Activated CD4-positive, alpha-beta T cell treated with anti-CD3 and anti-CD28 coated beads, Interleukin-10, Interleukin-2, amounts not matched to agents 100 ng/mL and 50 ng/mL, durations not matched to agents 16 hours and 8 hours (primary cell): ENCODE data around the gene NXN.
"Not testable (repeated sequence)": the region's sequence is repeated elsewhere in the genome, so short reads cannot be mapped to it uniquely, and the experiment has no call there.

Source experiments
- DNase-seq: peaks from one replicate; pipeline ENCODE4 v3.0.0-alpha.2; 2020

The NXN gene

DNA sequence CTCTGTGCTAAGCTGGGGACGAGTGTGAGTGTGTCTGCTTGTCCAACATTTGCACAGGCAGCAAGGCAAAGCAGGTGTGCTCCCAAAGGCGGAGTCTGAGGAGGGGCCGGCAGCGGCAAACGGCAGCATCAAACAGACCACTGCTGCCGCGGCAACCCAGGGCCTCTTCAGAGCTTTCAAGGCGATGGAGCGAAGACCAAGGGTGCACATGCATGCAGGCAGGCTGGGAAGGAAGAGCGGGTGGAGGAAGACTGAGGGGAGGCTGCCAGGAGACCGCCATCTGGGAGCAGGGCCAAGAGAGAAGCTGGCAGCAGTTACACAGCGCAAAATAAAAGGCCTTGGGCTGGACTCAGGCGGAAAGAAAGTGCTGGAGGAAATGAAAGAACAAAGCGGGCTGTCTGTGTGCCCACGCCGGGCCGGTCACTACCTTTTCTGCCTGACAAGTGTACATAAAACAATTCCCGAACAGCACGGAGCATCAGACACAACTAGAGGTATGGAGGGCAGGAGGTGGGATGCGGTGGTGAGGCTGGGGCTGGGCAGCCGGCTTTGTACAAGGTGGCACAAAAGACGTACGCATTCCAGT lies 25.9 kb upstream of the NXN start:
- DNase-seq = no peak

DNA sequence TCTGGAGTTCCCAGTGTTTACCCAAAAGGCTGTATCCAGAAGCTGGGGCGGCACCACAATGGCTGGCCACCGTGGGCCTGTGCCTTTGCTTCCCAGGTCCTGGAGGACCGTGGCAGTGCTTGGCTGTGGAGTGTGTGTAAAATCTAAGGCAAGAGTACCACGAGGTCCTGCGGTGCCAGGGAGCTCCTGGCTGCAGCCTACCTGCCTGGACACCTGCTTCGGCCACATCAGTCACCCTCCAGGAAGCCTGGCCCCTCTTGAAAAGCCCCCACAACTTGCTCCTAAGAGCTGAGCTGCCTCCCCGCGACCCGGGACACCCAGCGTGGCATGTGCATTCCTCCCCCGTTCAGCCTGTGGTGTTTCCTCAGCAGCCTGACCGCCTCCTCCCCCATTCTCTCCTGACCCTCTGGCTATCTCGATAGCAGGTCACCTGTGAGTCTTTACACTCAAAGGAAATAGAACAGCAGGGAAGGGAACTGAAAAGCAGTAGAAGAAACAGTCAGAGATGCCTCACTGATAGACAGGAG lies 25.3 kb upstream of the NXN start:
- no peak for DNase-seq

DNA sequence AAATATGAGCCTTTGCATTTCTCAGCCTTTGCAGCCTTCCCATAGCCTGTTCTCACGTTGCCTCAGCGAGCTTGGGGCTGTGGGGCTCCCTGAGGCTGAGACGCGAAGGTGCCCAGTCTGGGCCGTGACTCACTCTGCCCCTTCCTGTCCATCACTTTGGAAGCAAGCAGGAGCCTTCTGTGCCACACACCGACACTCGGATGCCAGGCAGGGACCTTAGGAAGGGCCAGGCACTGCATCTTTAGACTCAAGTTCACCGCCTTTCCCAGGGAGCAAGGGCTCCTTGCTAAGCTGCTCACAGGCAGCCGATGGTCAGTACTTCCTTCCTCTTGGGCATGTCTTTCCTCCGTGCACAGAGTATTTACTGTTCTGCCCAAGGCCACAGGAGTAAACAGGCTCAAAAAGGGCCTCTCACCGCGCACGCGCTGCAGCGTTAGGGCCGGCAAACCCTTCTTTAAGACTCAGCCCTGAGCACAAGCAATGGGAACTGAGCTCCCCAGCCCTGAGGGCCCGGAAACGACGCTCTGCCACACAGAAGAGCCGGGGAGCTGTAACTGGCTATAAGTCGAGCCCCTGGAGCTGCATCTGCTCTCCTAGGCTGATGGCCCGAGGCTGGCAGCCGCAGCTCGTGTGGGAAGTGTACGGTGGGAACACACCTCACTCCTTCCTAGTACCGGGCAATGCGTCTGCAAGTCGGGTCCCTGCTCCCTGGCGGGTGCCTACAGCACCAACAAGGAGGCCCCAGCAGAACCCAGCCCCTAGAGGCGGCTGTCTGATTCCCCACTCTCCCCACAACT lies 24.6 kb upstream of the NXN start:
- DNase-seq = no peak

DNA sequence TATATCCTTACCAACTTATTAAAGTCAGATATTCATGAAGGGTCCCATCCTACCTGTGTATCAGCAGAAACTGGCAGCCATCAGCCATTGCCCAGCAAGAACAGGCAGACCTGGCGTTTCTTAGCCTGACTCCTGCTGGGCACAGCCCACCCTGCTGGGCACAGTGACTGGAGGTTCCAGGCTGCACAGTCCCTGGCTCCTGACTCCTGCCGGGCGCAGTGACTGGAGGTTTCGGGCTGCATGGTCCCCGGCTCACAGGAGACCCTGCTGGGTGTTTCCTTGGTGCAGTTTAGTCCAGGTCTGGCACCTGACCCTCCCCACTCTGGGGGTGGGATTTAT lies 24.0 kb upstream of the NXN start:
- DNase-seq = no peak

DNA sequence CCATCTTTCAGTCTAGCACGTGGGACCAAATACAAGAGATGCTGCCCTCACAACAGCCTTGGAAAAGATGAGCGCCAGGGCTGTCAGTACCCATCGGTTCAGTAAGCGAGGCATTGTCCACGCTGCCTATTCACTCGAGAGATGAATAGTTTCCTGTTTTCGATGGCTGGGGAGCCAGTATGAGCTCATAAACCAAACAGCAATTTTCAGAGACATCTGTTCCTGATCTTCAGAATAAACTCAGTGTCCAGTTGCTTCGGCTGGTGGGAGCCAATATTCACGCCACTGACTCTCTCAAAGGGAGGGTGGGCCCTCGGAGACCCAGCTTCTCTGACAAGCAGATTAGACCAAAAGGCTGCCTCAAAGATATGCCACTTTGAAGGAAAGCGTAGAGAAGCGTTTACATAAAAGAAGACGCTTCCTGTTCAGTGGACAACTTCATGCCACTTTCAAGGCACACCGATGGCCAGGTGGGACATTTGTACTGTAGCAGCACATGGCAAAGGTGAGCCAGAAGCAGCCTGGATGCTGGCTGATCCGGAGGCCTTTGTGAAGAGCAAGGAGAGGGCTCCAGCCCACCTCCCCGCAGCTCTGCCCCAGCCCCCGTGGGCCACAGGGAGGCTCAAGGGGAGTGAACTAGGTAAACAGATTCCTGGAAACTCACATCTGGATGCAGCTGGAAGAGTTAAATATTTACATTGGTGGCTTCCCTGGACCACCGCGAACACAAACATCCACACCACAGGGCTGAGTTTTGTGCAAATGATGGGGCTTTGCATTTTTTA lies 23.4 kb upstream of the NXN start:
- no peak for DNase-seq

DNA sequence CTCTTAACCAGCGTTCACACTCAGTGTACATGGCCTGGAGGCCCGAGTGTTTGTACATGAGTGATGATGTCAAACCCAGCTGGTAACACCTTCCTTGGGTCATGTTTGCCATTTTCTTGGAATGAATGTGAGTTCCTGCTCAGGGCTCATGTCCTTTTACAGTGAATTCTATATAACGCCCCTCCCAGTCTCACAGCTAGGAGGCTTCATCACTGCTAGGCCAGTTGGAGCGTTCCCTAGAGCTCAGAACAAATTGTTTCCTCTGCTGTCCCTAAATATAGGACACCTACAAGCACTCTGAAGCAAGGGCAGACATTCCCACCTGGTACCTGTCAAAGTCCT lies 22.8 kb upstream of the NXN start:
- DNase-seq = no peak

DNA sequence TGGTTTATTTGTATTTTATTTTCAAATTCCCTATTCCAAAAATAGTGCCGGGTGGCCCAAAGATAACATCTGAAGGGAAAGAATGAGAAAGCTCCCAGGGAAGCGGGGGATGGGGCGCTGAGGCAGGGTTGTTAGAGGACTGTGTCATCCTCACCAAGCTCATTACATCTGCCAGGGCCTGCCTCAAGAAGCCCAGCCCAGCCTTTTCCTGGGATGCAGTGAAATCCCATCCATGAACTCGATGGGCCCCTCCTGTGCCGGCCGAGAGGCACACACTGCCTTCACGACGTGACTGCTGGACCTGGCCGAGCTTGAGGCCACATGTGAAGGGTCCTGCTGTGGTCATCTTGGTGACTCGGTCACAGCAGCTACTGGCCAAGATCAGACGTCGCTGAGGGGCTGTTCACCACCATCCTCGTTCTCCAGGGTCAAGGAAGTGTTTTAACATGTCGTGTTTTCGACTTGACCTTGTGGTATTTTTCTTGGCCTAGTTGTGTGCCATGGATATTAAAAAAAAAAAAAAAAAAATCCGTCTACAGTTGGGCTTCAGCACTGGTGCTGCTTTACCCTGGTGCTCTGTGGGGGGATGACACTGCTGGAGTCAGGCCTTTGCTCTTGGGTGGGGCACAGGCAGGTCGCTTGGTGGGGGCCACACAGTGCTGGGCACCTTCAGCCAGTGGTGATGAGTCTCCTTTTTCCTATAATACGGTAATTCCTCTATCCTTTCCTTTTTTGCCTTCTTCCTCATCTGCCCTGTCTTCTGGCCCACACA lies 22.2 kb upstream of the NXN start:
- DNase-seq = no peak

DNA sequence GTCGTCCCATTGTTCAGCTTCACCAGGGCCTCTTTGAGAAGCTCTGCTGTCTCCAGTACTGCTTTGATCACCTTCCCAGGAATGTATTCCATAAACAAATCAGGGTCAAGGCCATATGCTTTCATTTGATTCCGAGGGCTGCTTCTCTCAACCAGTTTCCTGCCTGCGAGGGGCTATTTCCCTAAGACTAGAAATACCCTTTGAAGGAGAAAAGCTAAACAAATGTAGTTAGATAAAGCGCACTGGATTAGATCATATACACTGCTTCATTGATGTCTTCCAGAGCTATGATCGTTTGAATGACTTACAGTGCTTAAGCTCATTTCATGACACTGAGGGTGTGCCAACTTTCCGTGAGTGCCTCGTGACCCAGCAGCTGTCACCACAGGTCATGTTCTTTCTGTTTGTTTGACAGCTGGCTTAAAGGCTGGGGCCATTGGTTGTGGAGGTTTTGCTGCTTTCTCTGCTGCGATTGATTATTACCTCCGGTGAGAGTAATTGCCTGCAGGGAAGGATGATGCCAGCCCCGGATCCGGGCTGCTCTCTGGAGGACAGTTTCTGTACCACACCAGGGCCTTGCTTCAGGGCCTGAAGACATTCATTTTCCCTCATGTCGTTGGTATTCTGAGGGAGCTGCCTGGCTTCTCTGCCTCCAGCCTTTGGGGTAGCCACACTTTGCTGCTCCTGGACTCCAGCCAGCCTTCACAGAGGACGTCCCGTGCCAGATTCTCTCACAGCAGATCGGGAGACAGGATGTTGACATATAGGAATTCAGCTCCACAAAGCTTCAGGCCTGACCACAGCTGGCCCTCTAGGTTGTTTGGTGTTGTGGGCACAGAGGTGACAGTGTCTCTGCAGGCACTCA lies 21.3 kb upstream of the NXN start:
- no peak for DNase-seq

DNA sequence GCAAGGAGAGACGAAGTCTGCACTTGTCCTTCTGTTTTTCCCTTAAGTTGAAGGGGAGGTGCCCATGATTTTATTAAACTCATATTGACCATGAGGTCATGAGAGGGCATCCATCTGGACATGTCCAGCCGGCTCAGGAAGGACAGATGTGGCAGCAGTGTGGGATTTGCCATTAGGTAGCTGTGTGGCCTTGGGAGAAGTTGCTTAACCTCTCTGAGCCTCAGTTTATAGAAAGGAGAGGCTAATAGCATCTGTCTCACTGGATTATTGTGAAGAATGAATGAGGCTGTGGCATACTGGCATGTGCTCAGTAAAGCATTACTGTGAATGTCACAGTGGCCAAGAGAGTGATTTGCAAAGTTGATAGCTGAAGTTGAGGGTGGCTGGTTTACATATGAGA lies 18.5 kb upstream of the NXN start:
- no peak for DNase-seq

DNA sequence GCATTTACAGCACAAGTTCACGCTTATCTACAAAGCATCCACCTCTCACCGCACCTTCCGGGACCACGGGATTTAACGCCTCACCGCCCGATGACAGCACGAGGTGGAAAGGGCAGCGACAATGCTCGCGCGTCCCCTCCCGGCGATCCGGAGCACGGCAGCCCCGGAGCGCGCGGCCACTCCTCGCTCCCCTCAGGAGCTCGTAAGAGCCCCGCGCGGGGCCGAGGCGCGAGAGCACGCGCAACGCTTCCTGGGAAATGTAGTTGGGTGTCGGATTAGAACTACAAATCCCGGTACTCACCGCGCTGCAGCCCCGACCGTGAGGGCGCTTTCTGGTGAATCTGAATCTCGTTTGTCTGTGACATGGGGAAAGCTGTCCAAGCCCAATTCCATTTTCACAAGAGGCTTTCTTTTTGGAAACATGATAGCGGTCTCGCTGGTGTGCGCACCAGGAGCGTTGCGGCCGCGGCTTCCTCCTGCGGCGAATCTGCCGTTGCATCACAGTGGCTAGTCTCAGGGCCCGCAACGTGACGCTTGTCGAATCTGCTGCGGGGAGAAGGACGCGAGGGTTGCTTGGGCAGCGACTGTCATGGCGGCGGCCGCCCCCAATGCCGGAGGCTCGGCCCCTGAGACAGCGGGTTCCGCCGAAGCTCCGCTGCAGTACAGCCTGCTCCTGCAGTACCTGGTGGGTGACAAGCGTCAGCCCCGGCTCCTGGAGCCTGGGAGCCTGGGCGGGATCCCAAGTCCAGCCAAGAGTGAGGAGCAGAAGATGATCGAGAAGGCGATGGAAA lies 17.2 kb upstream of the NXN start, which contains the start of gene TIMM22:
Gene TIMM22, plus strand, starts transcription at position 576 of the 791 bp plus-strand sequence. Its CDS starts 14 bp downstream, at position 590.
- peak; percentile 95 for DNase-seq

DNA sequence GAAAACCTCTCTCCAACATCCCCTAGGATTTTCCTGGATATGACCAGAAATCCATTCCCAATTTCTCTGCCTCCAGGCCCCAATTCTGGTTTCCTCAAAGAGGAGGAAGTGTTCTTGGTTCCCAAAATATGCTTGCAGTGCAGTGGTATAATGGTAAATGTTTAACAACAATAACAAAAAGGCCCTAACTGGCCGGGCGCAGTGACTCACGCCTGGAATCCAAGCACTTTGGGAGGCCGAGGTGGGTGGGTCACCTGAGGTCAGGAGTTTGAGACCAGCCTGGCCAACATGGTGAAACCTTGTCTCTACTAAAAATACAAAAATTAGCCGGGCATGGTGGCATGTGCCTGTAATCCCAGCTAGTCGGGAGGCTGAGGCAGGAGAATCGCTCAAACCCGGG lies 15.7 kb upstream of the NXN start:
- not testable (repeated sequence) for DNase-seq

DNA sequence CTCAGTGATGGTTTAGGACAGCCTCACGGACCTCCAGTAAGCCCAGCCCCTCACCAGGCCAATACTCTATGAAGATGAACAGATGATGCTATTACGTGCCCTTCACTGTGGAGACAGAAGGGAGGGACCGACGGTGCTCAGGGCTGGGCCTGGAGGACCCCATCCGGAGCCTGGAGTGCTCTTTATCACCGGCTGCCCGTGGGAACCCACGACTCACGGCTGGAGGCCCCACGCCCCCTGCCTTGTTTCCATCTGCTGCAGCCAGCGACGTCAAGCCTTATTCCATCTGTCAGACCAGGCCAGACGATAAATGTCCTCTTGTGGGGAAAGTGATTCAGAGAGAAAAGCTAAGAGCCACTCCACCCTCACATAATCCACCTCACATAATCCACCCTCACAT lies 13.4 kb upstream of the NXN start:
- no peak for DNase-seq

DNA sequence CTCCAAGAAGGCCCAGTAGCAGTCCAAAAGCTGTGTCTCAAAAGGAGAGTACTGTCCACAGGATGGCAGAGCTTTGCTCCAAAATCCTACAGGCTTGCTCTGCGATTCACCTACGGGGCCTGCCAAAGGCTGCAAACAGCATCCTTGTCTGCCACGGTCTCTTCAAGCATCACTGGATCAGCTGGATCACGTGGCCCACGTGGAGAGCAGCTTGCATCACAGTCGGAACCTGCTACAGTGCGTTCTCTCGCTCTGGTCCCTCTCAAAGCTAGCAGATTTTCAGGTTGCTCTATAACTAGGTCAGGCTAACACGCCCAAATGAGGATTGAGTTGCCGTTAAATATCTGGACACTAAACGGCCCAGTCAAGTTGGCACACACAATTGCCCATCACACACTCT lies 9.0 kb upstream of the NXN start:
- no peak for DNase-seq

DNA sequence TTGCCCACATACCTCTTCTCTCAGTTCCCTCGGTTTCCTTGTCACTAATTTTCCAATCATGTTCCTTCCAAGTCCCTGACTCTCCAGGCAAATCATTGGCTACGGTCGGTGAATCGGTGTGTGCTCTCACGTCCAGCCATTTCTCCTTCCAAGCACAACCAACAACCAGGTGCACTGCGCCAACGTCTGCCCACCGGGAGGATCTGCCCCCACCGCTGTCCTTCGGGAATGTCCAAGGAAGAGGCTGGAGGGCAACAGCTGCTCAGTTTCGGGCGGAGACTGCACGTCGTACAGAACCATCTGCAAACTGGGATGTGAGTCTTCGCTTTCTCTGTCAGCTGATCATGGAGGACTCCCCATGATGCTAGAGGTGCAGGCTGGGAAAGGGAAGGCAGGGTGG lies 8.4 kb upstream of the NXN start:
- DNase-seq = no peak

DNA sequence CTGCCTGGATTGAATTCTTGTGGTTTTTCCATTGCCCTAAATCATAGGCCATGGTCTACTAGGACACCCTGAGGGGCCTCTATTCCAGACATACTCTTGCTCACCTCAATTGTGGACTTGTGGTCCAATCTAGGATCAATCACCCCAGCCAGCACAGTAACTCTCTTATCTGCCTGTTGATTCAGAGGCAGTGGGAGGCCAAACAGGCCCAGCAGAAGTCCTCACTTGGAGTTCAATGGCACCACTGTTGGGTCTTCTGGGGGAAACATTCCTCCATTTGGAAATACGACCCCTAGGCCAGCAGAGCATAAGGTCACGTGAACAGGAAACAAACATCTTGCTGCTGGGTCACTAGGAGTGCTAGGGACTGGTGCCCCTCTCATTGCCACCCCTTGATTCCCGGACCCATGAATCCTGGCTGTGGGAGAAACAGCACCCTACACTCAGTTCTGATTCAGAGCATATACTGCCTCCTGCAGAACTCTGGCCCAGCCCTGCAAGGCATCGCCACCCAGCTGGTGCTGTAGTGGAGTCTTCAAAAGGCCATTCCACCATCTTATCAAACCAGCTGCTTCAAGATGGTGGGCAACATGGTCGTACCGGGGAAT lies 6.8 kb upstream of the NXN start:
- DNase-seq = no peak

DNA sequence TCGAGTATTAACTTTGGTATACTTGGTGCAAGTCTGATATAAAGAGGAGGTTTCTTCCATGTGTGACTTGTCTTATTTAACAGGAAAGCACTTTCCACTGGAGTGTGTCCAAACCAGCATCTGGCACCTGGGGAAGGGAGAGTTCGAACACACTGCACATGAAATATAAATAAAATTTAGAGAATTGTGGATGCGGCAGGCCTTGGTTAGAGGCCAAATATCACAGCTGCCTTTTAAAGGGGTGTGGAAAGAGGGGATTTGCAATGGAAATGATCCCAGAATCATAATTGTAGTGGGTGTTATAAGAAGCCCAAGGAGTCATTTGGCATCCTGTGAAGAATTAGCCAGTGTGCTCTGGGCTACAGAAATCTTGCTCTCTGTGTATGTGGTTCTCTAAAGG lies 4.3 kb upstream of the NXN start:
- no peak for DNase-seq

DNA sequence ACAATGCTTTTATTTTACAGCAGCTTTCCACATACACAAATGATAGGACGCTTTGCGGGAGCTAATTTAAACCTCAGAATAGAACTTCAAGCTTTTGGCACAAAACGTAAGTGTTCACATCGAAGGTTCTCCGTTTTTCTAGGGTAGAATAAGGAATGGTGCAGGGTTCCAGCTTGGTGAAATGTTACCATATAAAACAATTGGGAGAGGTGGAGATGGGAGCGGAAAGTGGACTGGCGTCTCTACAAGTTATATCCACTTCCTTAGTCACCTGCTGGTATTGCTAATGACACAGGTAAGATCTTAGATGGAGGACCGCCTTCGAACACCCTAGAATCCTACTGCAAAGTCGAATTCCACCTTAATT lies 1.7 kb upstream of the NXN start:
- no peak for DNase-seq

DNA sequence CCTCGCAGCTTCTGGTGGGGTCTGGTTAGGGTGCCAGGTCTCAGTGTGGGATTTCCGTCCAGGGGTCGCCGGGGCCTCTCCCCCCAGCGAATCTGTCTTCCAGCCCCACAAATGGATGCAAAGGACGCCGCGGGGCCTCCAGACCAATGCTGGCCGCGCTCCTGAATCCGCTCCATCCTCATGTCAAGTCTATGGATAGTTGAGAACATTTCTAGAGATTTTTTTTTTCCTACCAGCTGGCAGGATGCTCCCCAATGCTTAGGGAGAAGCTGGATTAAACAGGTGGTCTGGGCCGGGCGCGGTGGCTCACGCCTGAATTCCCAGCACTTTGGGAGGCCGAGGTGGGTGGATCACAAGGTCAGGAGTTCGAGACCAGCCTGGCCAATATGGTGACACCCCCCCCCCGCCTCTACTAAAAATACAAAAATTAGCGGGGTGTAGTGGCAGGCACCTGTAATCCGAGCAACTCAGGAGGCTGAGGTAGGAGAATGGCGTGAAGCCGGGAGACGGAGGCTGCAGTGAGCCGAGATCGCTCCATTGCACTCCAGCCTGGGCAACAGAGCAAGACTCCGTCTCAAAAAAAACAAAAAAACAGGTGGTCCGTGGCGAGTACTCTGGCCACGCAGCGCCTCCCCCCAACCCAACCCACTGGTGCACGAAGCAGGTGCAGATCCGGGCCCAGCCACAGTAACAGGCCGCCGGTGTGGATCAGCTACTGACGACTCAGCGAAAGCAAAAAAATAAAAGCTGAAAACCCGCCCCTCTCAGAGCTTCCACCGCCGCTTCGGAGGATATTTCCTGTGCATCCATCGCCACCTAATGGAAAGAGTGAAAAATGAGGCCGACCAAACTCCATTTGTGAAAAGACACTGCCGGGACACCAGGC lies 1.1 kb upstream of the NXN start:
- peak; percentile 87 for DNase-seq

DNA sequence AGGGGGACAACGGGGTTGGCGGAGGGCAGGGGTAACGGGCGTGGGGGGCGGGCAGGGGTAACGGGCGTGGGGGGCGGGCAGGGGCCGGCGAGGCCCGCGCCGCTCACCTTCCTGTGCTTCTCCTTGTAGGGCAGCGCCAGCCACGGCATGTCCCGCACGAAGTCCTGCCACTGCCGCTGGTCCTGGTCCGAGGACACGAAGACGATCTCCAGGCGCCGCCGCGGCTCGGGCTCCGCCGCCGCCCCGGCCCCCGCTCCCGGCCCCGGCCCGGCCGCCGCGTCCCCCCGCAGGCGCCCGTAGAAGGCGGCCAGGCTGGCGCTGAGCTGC lies 401 bp downstream of the NXN start:
- no peak for DNase-seq
